Subcutaneous adipose tissue (tissue), 4 donors: ENCODE data around the gene PITPNM3. TPM values are rescaled to one million over a fixed set of nuclear protein-coding genes. Genes with fewer than 3 reads are reported as not detected.

Source experiments
- total RNA-seq, 4 donors: library from RNA; depleted of rRNA; stranded (reverse); fragments of >200 nt; gene quantifications; one replicate each; pipeline ENCODE4 v1.1.0, GENCODE V29; 2016
- TF ChIP-seq, protein P1 (sequence below): fragments of 450-650 bp; IDR thresholded peaks from one replicate; pipeline ENCODE4 v1.5.1; 2016; ENCODE audit warnings: low read depth, mild to moderate bottlenecking, control low read depth, antibody characterized with exemption, moderate library complexity

The PITPNM3 gene
- total RNA-seq, 4 donors from 2014 or later: 0.34 to 1.9 (median 1.2) TPM

DNA sequence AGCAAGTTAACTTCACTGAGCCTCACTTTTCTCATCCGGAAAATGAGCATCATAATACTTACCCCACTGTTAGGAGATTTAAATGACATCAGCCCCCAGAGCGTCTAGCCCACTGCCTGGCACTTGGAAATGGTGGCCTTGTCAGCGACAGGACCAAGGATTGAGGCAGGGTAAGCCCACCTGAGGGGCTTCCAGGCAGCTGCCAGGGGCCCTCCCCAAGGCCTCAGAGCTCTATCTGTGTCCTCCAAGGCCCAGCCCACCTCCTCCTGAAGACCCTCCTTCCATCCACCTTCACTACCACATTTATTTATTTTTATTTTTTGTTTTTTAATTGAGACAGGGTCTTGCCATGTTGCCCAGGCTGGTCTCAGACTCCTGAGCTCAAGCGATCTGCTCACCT lies 13.8 kb downstream of the PITPNM3 start:
- TF ChIP-seq, protein P1, sequence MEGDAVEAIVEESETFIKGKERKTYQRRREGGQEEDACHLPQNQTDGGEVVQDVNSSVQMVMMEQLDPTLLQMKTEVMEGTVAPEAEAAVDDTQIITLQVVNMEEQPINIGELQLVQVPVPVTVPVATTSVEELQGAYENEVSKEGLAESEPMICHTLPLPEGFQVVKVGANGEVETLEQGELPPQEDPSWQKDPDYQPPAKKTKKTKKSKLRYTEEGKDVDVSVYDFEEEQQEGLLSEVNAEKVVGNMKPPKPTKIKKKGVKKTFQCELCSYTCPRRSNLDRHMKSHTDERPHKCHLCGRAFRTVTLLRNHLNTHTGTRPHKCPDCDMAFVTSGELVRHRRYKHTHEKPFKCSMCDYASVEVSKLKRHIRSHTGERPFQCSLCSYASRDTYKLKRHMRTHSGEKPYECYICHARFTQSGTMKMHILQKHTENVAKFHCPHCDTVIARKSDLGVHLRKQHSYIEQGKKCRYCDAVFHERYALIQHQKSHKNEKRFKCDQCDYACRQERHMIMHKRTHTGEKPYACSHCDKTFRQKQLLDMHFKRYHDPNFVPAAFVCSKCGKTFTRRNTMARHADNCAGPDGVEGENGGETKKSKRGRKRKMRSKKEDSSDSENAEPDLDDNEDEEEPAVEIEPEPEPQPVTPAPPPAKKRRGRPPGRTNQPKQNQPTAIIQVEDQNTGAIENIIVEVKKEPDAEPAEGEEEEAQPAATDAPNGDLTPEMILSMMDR: no peak

DNA sequence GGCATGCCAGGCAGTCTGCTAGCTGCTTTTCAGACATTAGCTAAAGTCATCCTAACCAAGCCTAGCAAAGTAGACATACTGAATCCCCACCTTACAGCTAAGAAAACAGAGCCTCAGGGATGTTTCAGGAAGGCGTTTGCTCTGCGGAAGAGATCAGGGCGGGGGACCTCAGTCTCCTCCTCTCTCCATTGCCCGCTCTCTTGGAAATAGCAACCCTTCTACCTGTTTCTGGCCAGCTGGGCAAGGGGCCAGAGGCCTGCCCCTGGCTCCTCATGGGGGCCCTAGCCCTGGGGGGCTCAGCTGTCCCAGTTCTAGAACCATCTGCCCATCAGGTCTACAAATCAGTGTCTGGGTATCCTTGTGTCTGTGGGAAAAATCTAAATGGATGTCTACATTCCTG lies 14.5 kb downstream of the PITPNM3 start:
- TF ChIP-seq, protein P1: no peak

DNA sequence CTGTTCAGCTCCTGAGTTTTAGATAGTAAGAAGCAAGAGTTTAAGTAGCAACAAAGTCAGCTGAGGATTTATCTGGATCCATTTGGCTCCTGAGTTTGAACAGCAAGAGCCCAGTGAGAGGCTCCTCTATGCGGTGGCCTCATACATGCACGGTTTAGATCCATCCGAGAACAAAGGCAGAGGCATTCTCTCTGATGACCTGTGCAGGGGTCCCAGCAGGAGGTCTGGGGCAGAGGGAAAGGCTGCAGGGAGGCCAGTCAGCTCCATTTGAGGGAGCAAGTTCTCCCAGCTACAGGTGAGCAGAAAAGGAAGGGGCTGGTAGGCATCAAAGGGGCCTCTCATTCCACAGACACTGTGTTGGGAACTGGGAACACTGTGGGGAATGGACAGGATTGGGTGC lies 16.5 kb downstream of the PITPNM3 start:
- TF ChIP-seq, protein P1: no peak

DNA sequence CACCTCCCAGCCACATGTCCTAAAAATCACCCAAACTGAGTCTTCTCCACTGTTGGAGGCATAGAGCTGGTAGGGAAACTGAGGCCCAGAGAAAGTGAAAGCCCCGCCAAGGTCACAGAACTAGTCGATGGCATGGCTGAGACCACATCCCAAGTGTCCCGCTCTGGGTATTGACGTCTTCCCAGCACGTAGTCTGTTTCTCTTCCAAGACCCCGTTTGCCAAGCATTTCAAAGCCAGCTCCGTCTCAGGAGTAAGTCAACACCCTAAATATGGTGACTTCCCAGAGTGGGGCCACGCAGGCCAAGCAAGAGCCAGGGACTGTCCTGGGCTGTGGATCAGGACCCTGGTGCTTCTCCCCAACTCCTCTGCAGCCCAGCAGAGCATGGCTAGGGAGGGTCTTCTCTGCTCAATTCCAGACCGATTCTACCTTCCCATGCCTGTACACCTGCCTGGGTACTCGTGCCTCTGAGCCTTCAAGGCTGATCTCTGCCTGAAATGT lies 19.7 kb downstream of the PITPNM3 start:
- TF ChIP-seq, protein P1: no peak

DNA sequence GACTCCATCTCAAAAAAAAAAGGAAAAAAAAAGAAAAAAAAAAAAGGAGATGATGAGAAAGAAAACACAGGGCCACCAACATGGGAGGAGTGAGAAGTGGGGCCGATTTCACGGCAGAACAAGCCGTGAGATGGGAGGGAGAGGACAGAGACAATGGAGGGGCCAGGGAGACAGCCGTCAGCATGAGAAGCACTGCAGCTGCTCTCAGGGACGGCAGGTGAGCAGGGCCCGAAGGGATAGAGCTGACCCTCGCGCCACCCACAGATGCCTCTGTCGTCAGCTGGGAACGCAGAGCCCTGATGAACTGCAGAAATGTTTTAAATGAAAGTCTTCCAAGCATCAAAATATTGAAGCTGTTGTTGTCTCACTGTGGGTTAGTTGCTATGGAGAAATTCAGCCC lies 20.3 kb downstream of the PITPNM3 start:
- TF ChIP-seq, protein P1: no peak

DNA sequence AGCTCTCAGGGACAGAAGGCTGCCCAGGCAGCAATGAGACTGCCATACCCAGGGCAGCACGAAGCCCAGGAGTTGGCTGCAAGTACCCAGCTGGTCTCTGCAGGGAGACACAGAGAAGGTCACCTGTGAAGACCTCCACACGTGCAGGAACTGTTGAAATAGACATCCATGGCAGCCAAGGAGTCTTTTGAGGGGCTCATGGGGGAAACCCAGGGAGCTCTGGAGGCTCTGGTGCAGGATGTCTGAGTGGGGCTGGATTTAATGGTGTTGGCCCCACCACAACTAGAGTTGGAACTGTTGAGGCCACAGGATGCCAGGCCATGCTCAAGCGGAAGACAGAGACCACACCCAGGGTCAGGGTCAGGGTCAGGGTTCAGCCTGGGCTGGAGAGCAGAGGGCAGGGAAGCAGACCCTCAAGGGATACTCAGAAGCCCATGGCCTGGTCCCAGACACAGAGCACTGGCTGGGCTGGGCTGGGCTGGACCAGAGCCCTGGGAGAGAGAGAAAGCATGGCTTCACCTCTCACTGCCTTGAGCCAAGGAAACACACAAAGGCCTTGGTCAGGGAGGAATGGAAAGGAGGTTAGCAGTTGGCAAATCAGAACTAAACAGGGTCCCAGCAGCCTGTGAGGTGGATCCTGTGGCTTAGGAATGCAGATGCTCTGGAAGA lies 21.4 kb downstream of the PITPNM3 start:
- TF ChIP-seq, protein P1: no peak

DNA sequence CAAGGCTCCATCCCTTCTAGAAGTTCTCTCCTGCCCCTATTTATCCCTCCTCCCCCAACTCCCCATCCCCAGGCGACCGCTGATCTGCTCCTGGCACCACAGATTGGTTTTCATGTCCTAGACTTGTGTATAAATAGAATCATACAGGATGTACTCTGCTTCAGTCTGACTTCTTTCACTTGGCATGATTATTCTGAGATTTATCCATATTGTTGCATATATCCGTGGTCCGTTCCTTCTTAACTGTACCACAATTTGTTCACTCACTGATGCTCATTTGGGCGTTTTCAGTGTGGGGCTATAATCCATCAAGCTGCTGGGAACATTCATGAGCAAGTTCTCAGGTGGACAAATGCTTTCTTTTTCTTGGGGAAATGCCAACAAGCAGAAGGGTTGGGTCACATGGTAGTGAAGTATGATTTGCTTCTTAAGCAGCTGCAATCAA lies 23.9 kb downstream of the PITPNM3 start:
- TF ChIP-seq, protein P1: no peak
